NCI-H2227 treated with DMSO at 0.1 percent for 48 hours (cell line): ENCODE results near the gene SCFD1.
"Not testable (repeated sequence)": the region's sequence is repeated elsewhere in the genome, so short reads cannot be mapped to it uniquely, and the experiment has no call there.

ENCODE experiments used
- DNase-seq: peaks from one replicate; lab custom pipeline; 2025; lab: John Stamatoyannopoulos, UW

SCFD1 gene

GRCh38 chr14:30680036-30680435 is 57.9 kb downstream of the SCFD1 start:
- DNase-seq, result no peak

- not testable (repeated sequence) for DNase-seq
Observed at GRCh38 chr14:30680776-30681175, 58.7 kb downstream of the SCFD1 start.

- no peak for DNase-seq
Observed at GRCh38 chr14:30681752-30682355, 59.7 kb downstream of the SCFD1 start.

- peak; percentile 42 for DNase-seq
Observed at GRCh38 chr14:30690487-30691355, 68.6 kb downstream of the SCFD1 start.

GRCh38 chr14:30691751-30692398 is 69.8 kb downstream of the SCFD1 start:
- DNase-seq, result no peak

GRCh38 chr14:30692669-30693068 is 70.5 kb downstream of the SCFD1 start:
- no peak for DNase-seq

GRCh38 chr14:30698463-30698862 is 76.3 kb downstream of the SCFD1 start:
- DNase-seq, result no peak

- no peak for DNase-seq
Observed at GRCh38 chr14:30706704-30707103, 84.6 kb downstream of the SCFD1 start.

GRCh38 chr14:30708157-30708556 is 86.0 kb downstream of the SCFD1 start:
- no peak for DNase-seq

- no peak for DNase-seq
Observed at GRCh38 chr14:30709201-30709600, 87.1 kb downstream of the SCFD1 start.

GRCh38 chr14:30710876-30711275 is 88.8 kb downstream of the SCFD1 start:
- no peak for DNase-seq

GRCh38 chr14:30719137-30719536 is 97.0 kb downstream of the SCFD1 start:
- DNase-seq, result no peak

- DNase-seq, result no peak
Observed at GRCh38 chr14:30725763-30726162, 103.6 kb downstream of the SCFD1 start.

- DNase-seq, result no peak
Observed at GRCh38 chr14:30728471-30728870, 106.4 kb downstream of the SCFD1 start.

GRCh38 chr14:30737916-30738315 is 115.8 kb downstream of the SCFD1 start:
- no peak for DNase-seq

- no peak for DNase-seq
Observed at GRCh38 chr14:30738978-30739377, 116.9 kb downstream of the SCFD1 start.

GRCh38 chr14:30748343-30748742 is 126.2 kb downstream of the SCFD1 start:
- no peak for DNase-seq

- no peak for DNase-seq
Observed at GRCh38 chr14:30751646-30752416, 129.7 kb downstream of the SCFD1 start.

- DNase-seq, result no peak
Observed at GRCh38 chr14:30753452-30753851, 131.3 kb downstream of the SCFD1 start.

- DNase-seq, result no peak
Observed at GRCh38 chr14:30754778-30755177, 132.7 kb downstream of the SCFD1 start.

GRCh38 chr14:30756594-30756993 is 134.5 kb downstream of the SCFD1 start:
- DNase-seq, result no peak

- no peak for DNase-seq
Observed at GRCh38 chr14:30757082-30757481, 135.0 kb downstream of the SCFD1 start.
